ENCODE measurements around the gene MUCL3. TPM values are rescaled to one million over a fixed set of nuclear protein-coding genes. Genes with fewer than 3 reads are reported as not detected.

The MUCL3 gene
- total RNA-seq, 2 experiments from 2014 or later: not detected

DNA sequence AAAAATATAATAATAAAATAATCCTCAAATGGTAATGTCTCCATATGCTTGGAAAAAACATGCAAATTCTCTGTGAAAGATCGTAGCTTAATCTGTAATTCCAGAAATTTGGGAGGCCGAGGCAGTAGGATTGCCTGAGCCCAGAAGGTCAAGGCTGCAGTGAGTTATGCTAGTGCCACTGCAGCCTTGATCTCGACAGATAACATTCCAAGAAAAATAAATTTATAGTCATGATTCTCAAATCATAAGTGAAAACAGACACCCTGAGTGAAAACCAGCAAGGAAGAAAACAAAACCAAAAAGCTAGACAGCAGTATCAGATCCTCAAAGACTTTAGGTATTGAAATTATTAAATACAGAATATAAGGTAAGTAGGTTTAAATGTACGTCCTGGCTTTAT lies 38.9 kb downstream of the MUCL3 start:
- TF ChIP-seq EZH2phosphoT487 (IDR thresholded peaks at IDR 0.05; ENCODE audit: borderline replicate concordance, low read depth, low read length) (no peak), CTCF (conservative IDR thresholded peaks at IDR 0.05; ENCODE audit: low read length) (no peak)
- Histone ChIP-seq H2AFZ (ENCODE audit: low read length) (no peak overlapping the region), H3K4me3 (ENCODE audit: low read depth, low read length, poor library complexity, severe bottlenecking) (no peak overlapping the region), H3K4me2 (ENCODE audit: low read length) (no peak overlapping the region), H4K20me1 (ENCODE audit: insufficient read depth, low read length) (no peaks in the 10 kb centered on the region), H3K9me2 (ENCODE audit: insufficient read depth, low read length) (no peaks in the 10 kb centered on the region), H3K79me2 (ENCODE audit: insufficient read depth, low read depth, low read length) (no peaks in the 10 kb centered on the region), H3K9me3 (ENCODE audit: low read length) (no peaks in the 10 kb centered on the region), H3K36me3 (ENCODE audit: insufficient read depth, low read length) (no peaks in the 10 kb centered on the region), H3K27ac (ENCODE audit: low read depth, low read length, poor library complexity, severe bottlenecking) (no peak overlapping the region), H3K4me1 (ENCODE audit: insufficient read depth, low read length, poor library complexity, severe bottlenecking) (no peaks in the 10 kb centered on the region)
- BruUV-seq (replicated peaks): no TSS peak
- POLR2A ChIA-PET: interaction anchor here (0.5 to 0.6 kb wide), 2 partner anchors 72 to 193 kb away, joined by 3 to 4 read pairs; no protein-coding TSS in a partner anchor
- intact Hi-C loops (cut with micrococcal nuclease; ENCODE audit: unreplicated experiment): no loop called here
- CTCF ChIA-PET (ENCODE audit: unreplicated experiment): no interaction called here
- DNase-seq (ENCODE audit: low spot score): no peak

DNA sequence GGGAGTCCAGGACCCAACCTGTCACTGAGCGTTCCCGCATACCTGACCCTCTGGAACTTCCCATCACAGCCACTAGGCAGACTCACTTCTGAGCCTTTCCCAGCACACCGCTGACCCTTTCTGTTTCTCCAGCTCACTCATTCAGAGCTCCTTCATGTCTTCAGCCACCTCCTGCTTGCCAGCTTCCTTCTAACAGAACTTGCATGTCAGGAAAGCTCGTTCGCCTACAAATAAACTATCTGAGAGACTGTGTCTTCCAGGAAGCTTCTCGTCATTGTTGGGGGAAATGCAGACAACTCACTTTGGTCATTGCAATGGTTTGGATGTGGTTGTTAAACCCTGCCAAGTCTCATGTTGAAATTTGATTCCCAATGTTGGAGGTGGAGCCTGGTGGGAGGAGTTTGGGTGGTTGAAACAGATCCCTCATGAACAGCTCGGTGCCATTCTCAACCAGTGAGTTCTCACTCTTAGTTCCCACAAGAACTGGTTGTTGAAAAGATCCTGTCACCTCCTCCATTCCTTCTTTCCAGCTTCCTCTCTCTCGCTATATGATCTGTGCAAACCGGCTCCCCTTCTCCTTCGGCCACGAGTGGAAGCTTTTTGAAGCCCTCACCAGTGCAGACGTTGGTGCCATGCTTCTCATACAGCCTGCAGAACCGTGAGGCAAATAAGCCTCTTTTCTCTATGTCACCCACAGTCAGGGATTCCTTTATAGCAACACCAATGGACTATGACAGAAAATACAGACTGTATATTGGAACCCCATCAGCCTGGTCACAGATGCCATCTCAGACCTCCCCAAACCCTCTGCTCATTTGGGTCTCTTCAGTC lies 41.4 kb downstream of the MUCL3 start:
- H3K9me2 ChIP-seq (ENCODE audit: insufficient read depth, low read length): no peaks in the 10 kb centered on the region
- H3K4me2 ChIP-seq (ENCODE audit: low read length): no peak overlapping the region
- no peak overlapping the region for H3K27ac ChIP-seq (ENCODE audit: low read depth, low read length, poor library complexity, severe bottlenecking)
- CTCF ChIA-PET (ENCODE audit: unreplicated experiment): no interaction called here
- intact Hi-C loops (cut with micrococcal nuclease; ENCODE audit: unreplicated experiment): no loop called here
- H3K36me3 ChIP-seq (ENCODE audit: insufficient read depth, low read length): no peaks in the 10 kb centered on the region
- no peak for TF ChIP-seq CTCF (conservative IDR thresholded peaks at IDR 0.05; ENCODE audit: low read length)
- no peak for TF ChIP-seq EZH2phosphoT487 (IDR thresholded peaks at IDR 0.05; ENCODE audit: borderline replicate concordance, low read depth, low read length)
- H3K4me3 ChIP-seq (ENCODE audit: low read depth, low read length, poor library complexity, severe bottlenecking): no peak overlapping the region
- H3K9me3 ChIP-seq (ENCODE audit: low read length): no peaks in the 10 kb centered on the region
- no TSS peak for BruUV-seq (replicated peaks)
- POLR2A ChIA-PET: interaction anchor here (0.6 to 1.4 kb wide), 2 partner anchors 61 to 126 kb away, joined by 3 to 4 read pairs; no protein-coding TSS in a partner anchor
- H3K4me1 ChIP-seq (ENCODE audit: insufficient read depth, low read length, poor library complexity, severe bottlenecking): no peaks in the 10 kb centered on the region
- DNase-seq (ENCODE audit: low spot score): no peak
- H4K20me1 ChIP-seq (ENCODE audit: insufficient read depth, low read length): no peaks in the 10 kb centered on the region
- H3K79me2 ChIP-seq (ENCODE audit: insufficient read depth, low read depth, low read length): no peaks in the 10 kb centered on the region
- H2AFZ ChIP-seq (ENCODE audit: low read length): no peak overlapping the region

DNA sequence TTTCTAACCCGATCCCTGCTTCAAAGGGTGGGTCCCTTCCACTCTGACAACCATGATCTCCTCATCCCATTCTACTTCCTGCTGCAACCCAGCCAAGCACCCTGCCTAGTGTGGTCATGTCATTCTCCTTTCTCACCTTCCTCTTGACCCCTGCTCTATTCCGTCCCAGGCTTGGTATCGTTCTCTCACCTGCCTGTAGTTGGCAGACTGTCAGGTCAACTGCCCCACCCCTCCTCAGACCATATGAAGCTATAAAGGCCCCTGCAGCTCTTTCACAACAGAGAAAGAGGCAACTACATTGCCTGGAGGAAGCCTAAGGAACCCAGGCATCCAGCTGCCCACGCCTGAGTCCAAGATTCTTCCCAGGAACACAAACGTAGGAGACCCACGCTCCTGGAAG lies 42.7 kb downstream of the MUCL3 start, which contains the start of gene MUC21:
MUC21 (plus strand) TSS at position 280 of the 400 bp plus-strand sequence. CDS start 241 bp downstream, outside the sequence.
- H3K9me3 ChIP-seq (ENCODE audit: low read length): no peaks in the 10 kb centered on the region
- ChIA-PET CTCF (ENCODE audit: unreplicated experiment) (no interaction called here), POLR2A (interaction anchor here (1.2 kb wide), 1 partner anchor 20 kb away, joined by 3 read pairs; no protein-coding TSS in a partner anchor)
- H3K4me3 ChIP-seq (ENCODE audit: low read depth, low read length, poor library complexity, severe bottlenecking): no peak within 1 kb of the TSS
- H3K9me2 ChIP-seq (ENCODE audit: insufficient read depth, low read length): no peaks in the 10 kb centered on the region
- H3K27ac ChIP-seq (ENCODE audit: low read depth, low read length, poor library complexity, severe bottlenecking): no peak within 1 kb of the TSS
- H3K4me1 ChIP-seq (ENCODE audit: insufficient read depth, low read length, poor library complexity, severe bottlenecking): no peaks in the 10 kb centered on the region
- H3K36me3 ChIP-seq (ENCODE audit: insufficient read depth, low read length): no peaks in the 10 kb centered on the region
- TF ChIP-seq CTCF (conservative IDR thresholded peaks at IDR 0.05; ENCODE audit: low read length) (no peak), EZH2phosphoT487 (IDR thresholded peaks at IDR 0.05; ENCODE audit: borderline replicate concordance, low read depth, low read length) (no peak)
- no peak within 1 kb of the TSS for H2AFZ ChIP-seq (ENCODE audit: low read length)
- H4K20me1 ChIP-seq (ENCODE audit: insufficient read depth, low read length): no peaks in the 10 kb centered on the region
- intact Hi-C loops (cut with micrococcal nuclease; ENCODE audit: unreplicated experiment): no loop called here
- no peak within 1 kb of the TSS for H3K4me2 ChIP-seq (ENCODE audit: low read length)
- BruUV-seq (replicated peaks): no TSS peak
- H3K79me2 ChIP-seq (ENCODE audit: insufficient read depth, low read depth, low read length): no peaks in the 10 kb centered on the region
- DNase-seq (ENCODE audit: low spot score): no peak

Measured in OCI-LY7 (cell line).